DND-41 (cell line): ENCODE results near the gene GAN.

Experiments
- ATAC-seq: fragments of 200-7000 bp; cut with Tn5 transposase; 3 replicates; pipeline ENCODE4 v1.9.1; 2021; ENCODE audit warnings: low read depth; ENCODE audit not compliant: insufficient read depth
- DNase-seq: peaks from one replicate; pipeline ENCODE4 v3.0.0-alpha.2; 2020
- H2AFZ ChIP-seq: 2 replicates; pipeline ENCODE4 v1.6.0; 2012; ENCODE audit warnings: low read depth, low read length
- H3K27ac ChIP-seq: 2 replicates; pipeline ENCODE4 v1.5.1; 2012; ENCODE audit warnings: low read length, inconsistent platforms
- H3K27me3 ChIP-seq: fragments of 200-600 bp; sonication (generic); 2 replicates; pipeline ENCODE4 v1.6.0; 2012; ENCODE audit warnings: low read length, mild to moderate bottlenecking, inconsistent platforms; ENCODE audit not compliant: insufficient read depth, poor library complexity
- H3K36me3 ChIP-seq: 2 replicates; pipeline ENCODE4 v1.5.1; 2012; ENCODE audit warnings: low read length, inconsistent platforms; ENCODE audit not compliant: insufficient read depth
- H3K4me1 ChIP-seq: 2 replicates; pipeline ENCODE4 v1.5.1; 2012; ENCODE audit warnings: mild to moderate bottlenecking, low read length; ENCODE audit not compliant: insufficient read depth
- H3K4me2 ChIP-seq: 2 replicates; pipeline ENCODE4 v1.6.0; 2012; ENCODE audit warnings: mild to moderate bottlenecking, moderate library complexity, low read length, inconsistent platforms; ENCODE audit not compliant: insufficient read depth
- H3K4me3 ChIP-seq, 2 experiments: fragments of 200-600 bp in 1 of 2; shearing (Covaris generic) in 1 of 2; 2 replicates each; pipeline ENCODE4 v1.5.1; 2012 to 2016; ENCODE audit warnings: inconsistent platforms in 2 of 2, low read length in 2 of 2, mild to moderate bottlenecking in 2 of 2, low read depth in 1 of 2, moderate library complexity in 1 of 2
- H3K79me2 ChIP-seq: 2 replicates; pipeline ENCODE4 v1.6.0; 2012; ENCODE audit warnings: low read length, inconsistent platforms; ENCODE audit not compliant: insufficient read depth
- H3K9ac ChIP-seq: 2 replicates; pipeline ENCODE4 v1.6.0; 2012; ENCODE audit warnings: low read depth, mild to moderate bottlenecking, inconsistent platforms, low read length, moderate library complexity
- H3K9me3 ChIP-seq: 2 replicates; pipeline ENCODE4 v1.5.1; 2012; ENCODE audit warnings: low read length, moderate library complexity, mild to moderate bottlenecking, inconsistent platforms; ENCODE audit not compliant: insufficient read depth, severe bottlenecking
- H4K20me1 ChIP-seq: 2 replicates; pipeline ENCODE4 v1.6.0; 2012; ENCODE audit warnings: low read length; ENCODE audit not compliant: insufficient read depth
- CTCF ChIP-seq: IDR thresholded peaks from 2 replicates; pipeline ENCODE4 v1.5.1; 2012; ENCODE audit warnings: borderline replicate concordance, low read length, moderate library complexity, mild to moderate bottlenecking; ENCODE audit not compliant: poor library complexity, severe bottlenecking; ENCODE audit errors: extremely low read depth
- EZH2 ChIP-seq: IDR thresholded peaks from 3 replicates; pipeline ENCODE4 v1.6.1; 2012; ENCODE audit warnings: borderline replicate concordance, low read depth, mild to moderate bottlenecking, moderate library complexity, low read length, inconsistent platforms; ENCODE audit not compliant: severe bottlenecking

GAN gene

GRCh38 chr16:81314603-81315270, at the start of gene GAN:
Gene GAN, plus strand, starts transcription at chr16:81314962. Its CDS starts 152 bp downstream, at chr16:81315114.
- ATAC-seq: peak; percentile 97
- no peak for TF ChIP-seq CTCF
- TF ChIP-seq EZH2: no peak
- DNase-seq: peak; percentile 96
- H3K4me2 ChIP-seq: peak within 1 kb of the TSS; percentile 94
- peak within 1 kb of the TSS; percentile 93 for H2AFZ ChIP-seq
- H3K36me3 ChIP-seq: no peaks in the 10 kb centered on the region; the same call in 1 of the 2 replicates
- H3K4me1 ChIP-seq: peaks cover 42% of the 10 kb centered on the region
- H3K9me3 ChIP-seq: no peaks in the 10 kb centered on the region
- peak within 1 kb of the TSS; percentile 84 for H3K27ac ChIP-seq
- no peaks in the 10 kb centered on the region for H3K27me3 ChIP-seq
- H4K20me1 ChIP-seq: peaks cover 25% of the 10 kb centered on the region; the same call in 1 of the 2 replicates
- peak within 1 kb of the TSS; percentile 82 for H3K9ac ChIP-seq
- H3K4me3 ChIP-seq: peak within 1 kb of the TSS; percentile 80 to 96
- peaks cover 62% of the 10 kb centered on the region for H3K79me2 ChIP-seq

- Histone ChIP-seq H3K4me2 (no peak overlapping the region), H3K4me3 (no peak overlapping the region), H3K27me3 (no peaks in the 10 kb centered on the region), H4K20me1 (no peaks in the 10 kb centered on the region), H3K27ac (no peak overlapping the region), H3K9ac (no peak overlapping the region), H3K79me2 (no peaks in the 10 kb centered on the region), H3K36me3 (no peaks in the 10 kb centered on the region), H3K9me3 (no peaks in the 10 kb centered on the region), H2AFZ (no peak overlapping the region), H3K4me1 (no peaks in the 10 kb centered on the region; the same call in 1 of the 2 replicates)
- TF ChIP-seq EZH2 (no peak), CTCF (no peak)
- DNase-seq (no peak), ATAC-seq (no peak)
Observed at GRCh38 chr16:81265052-81265451, 49.7 kb upstream of the GAN start.

GRCh38 chr16:81265658-81266451, 48.9 kb upstream of the GAN start:
- TF ChIP-seq CTCF (no peak), EZH2 (no peak)
- DNase-seq: no peak
- Histone ChIP-seq H3K9ac (no peak overlapping the region), H3K79me2 (no peaks in the 10 kb centered on the region), H3K9me3 (no peaks in the 10 kb centered on the region), H3K27me3 (no peaks in the 10 kb centered on the region), H3K4me3 (no peak overlapping the region), H2AFZ (no peak overlapping the region), H3K36me3 (no peaks in the 10 kb centered on the region), H3K27ac (no peak overlapping the region), H3K4me1 (no peaks in the 10 kb centered on the region; the same call in 1 of the 2 replicates), H3K4me2 (no peak overlapping the region), H4K20me1 (no peaks in the 10 kb centered on the region)
- no peak for ATAC-seq
